Measurements from ENCODE around the gene NEURL4. TPM values are rescaled to one million over a fixed set of nuclear protein-coding genes. Genes with fewer than 3 reads are reported as not detected.

Gene NEURL4
- total RNA-seq, 2 donors from 2014 or later: 15.7 to 36.0 TPM

GRCh38 chr17:7313088-7313889, 15.8 kb downstream of the NEURL4 start:
- DNase-seq (ENCODE audit: low spot score): no peak
- no peak overlapping the region for H3K4me3 ChIP-seq
- no peak overlapping the region for H3K27ac ChIP-seq
- no peaks in the 10 kb centered on the region for H3K9me3 ChIP-seq
- peaks cover 17% of the 10 kb centered on the region for H3K4me1 ChIP-seq (replicated peaks)
- TF ChIP-seq CTCF (IDR thresholded peaks at IDR 0.05) (peak in 1 of 4 experiments; percentile 11), POLR2AphosphoS5 (IDR thresholded peaks at IDR 0.05) (no peak), POLR2A (IDR thresholded peaks at IDR 0.05) (no peak)
- H3K27me3 ChIP-seq (replicated peaks; ENCODE audit: insufficient read depth): no peaks in the 10 kb centered on the region
- H3K36me3 ChIP-seq: peaks cover 8 to 23% of the 10 kb centered on the region in 2 donors
- intact Hi-C loops (cut with DNase I): no loop called here
- 94% methylated on average over 7 of the region's 7 CpGs for WGBS

GRCh38 chr17:7312432-7313087, 16.6 kb downstream of the NEURL4 start:
- intact Hi-C loops (cut with DNase I): no loop called here
- no peaks in the 10 kb centered on the region for H3K27me3 ChIP-seq (replicated peaks; ENCODE audit: insufficient read depth)
- 80% methylated on average over 7 of the region's 7 CpGs for WGBS
- peaks cover 8 to 16% of the 10 kb centered on the region in 2 donors for H3K36me3 ChIP-seq
- TF ChIP-seq POLR2A (IDR thresholded peaks at IDR 0.05) (no peak), CTCF (IDR thresholded peaks at IDR 0.05) (no peak), POLR2AphosphoS5 (IDR thresholded peaks at IDR 0.05) (no peak)
- no peaks in the 10 kb centered on the region for H3K9me3 ChIP-seq
- no peak for DNase-seq (ENCODE audit: low spot score)
- H3K27ac ChIP-seq: no peak overlapping the region
- H3K4me1 ChIP-seq (replicated peaks): peaks cover 17% of the 10 kb centered on the region
- no peak overlapping the region for H3K4me3 ChIP-seq

- no peak overlapping the region for H3K27ac ChIP-seq
- no peak for DNase-seq (ENCODE audit: low spot score)
- H3K36me3 ChIP-seq: peaks cover 8 to 12% of the 10 kb centered on the region in 2 donors
- H3K27me3 ChIP-seq (replicated peaks; ENCODE audit: insufficient read depth): no peaks in the 10 kb centered on the region
- no peak overlapping the region for H3K4me3 ChIP-seq
- intact Hi-C loops (cut with DNase I): no loop called here
- WGBS: 80% methylated on average over 7 of the region's 7 CpGs
- no peaks in the 10 kb centered on the region for H3K9me3 ChIP-seq
- TF ChIP-seq CTCF (IDR thresholded peaks at IDR 0.05): no peak
- TF ChIP-seq POLR2A (IDR thresholded peaks at IDR 0.05): no peak
- no peak for TF ChIP-seq POLR2AphosphoS5 (IDR thresholded peaks at IDR 0.05)
- peaks cover 17% of the 10 kb centered on the region for H3K4me1 ChIP-seq (replicated peaks)
Observed at GRCh38 chr17:7311110-7311705, 17.9 kb downstream of the NEURL4 start.

- H3K4me3 ChIP-seq: no peak overlapping the region
- H3K9me3 ChIP-seq: no peaks in the 10 kb centered on the region
- 88% methylated on average over 12 of the region's 12 CpGs for WGBS
- no peak for DNase-seq (ENCODE audit: low spot score)
- TF ChIP-seq POLR2A (IDR thresholded peaks at IDR 0.05) (no peak), CTCF (IDR thresholded peaks at IDR 0.05) (no peak), POLR2AphosphoS5 (IDR thresholded peaks at IDR 0.05) (no peak)
- H3K27me3 ChIP-seq (replicated peaks; ENCODE audit: insufficient read depth): no peaks in the 10 kb centered on the region
- peaks cover 12% of the 10 kb centered on the region for H3K4me1 ChIP-seq (replicated peaks)
- intact Hi-C loops (cut with DNase I): no loop called here
- peaks cover 8 to 12% of the 10 kb centered on the region in 2 donors for H3K36me3 ChIP-seq
- peak overlapping the region in 1 of 2 donors; percentile 99 for H3K27ac ChIP-seq
Observed at GRCh38 chr17:7309628-7310027, 19.5 kb downstream of the NEURL4 start.

Measured in prostate gland (tissue), 2 donors.